A673 (cell line): Measurements from ENCODE around the gene APLP2.

ENCODE experiments used
- EZH2 ChIP-seq: fragments of 200-600 bp; sonication (generic); IDR thresholded peaks from 2 replicates; pipeline ENCODE4 v1.6.1; 2017; ENCODE audit warnings: borderline replicate concordance, low read depth, mild to moderate bottlenecking, mixed read lengths, antibody characterized with exemption, low read length; ENCODE audit not compliant: poor library complexity, severe bottlenecking
- TF ChIP-seq, protein P1 (sequence below): fragments of 300-800, 200-600 bp; sonication (generic); conservative IDR thresholded peaks from 2 replicates; pipeline ENCODE4 v1.5.1; 2017; ENCODE audit warnings: low read depth, mild to moderate bottlenecking, antibody characterized with exemption, low read length, moderate library complexity, mixed read lengths

GRCh38 chr11:130078080-130078479, 8.4 kb downstream of the APLP2 start:
- TF ChIP-seq, protein P1, sequence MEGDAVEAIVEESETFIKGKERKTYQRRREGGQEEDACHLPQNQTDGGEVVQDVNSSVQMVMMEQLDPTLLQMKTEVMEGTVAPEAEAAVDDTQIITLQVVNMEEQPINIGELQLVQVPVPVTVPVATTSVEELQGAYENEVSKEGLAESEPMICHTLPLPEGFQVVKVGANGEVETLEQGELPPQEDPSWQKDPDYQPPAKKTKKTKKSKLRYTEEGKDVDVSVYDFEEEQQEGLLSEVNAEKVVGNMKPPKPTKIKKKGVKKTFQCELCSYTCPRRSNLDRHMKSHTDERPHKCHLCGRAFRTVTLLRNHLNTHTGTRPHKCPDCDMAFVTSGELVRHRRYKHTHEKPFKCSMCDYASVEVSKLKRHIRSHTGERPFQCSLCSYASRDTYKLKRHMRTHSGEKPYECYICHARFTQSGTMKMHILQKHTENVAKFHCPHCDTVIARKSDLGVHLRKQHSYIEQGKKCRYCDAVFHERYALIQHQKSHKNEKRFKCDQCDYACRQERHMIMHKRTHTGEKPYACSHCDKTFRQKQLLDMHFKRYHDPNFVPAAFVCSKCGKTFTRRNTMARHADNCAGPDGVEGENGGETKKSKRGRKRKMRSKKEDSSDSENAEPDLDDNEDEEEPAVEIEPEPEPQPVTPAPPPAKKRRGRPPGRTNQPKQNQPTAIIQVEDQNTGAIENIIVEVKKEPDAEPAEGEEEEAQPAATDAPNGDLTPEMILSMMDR: no peak
- TF ChIP-seq EZH2: no peak
